Cardiac fibroblast (primary cell): Measurements from ENCODE around the gene AIG1.

ENCODE experiments used
- DNase-seq, 2 donors: peaks; one replicate each; pipeline versions ENCODE4 v3.0.0 to v3.0.0-alpha.2; 2010; ENCODE audit warnings: low read depth in 2 of 2
- H3K4me3 ChIP-seq, 2 donors: replicated peaks in 1 of 2; 1 replicate in 1 of 2; 2 replicates in 1 of 2; pipeline ENCODE4 v1.5.1; 2011; ENCODE audit warnings: low read depth in 2 of 2, low read length in 2 of 2, mild to moderate bottlenecking in 2 of 2, moderate library complexity in 1 of 2
- CTCF ChIP-seq: IDR thresholded peaks from one replicate; pipeline ENCODE4 v1.5.1; 2011; ENCODE audit warnings: low read depth, mild to moderate bottlenecking, low read length, inconsistent platforms

The AIG1 gene

GRCh38 chr6:143090314-143091044, 29.8 kb downstream of the AIG1 start:
- no peak for DNase-seq
- no peak for TF ChIP-seq CTCF
- no peak overlapping the region for H3K4me3 ChIP-seq

GRCh38 chr6:143092768-143093167, 32.1 kb downstream of the AIG1 start:
- no peak for DNase-seq
- TF ChIP-seq CTCF = no peak
- H3K4me3 ChIP-seq = no peak overlapping the region

GRCh38 chr6:143093290-143093689, 32.6 kb downstream of the AIG1 start:
- H3K4me3 ChIP-seq = no peak overlapping the region
- no peak for TF ChIP-seq CTCF
- DNase-seq = no peak

- no peak for DNase-seq
- no peak overlapping the region for H3K4me3 ChIP-seq
- no peak for TF ChIP-seq CTCF
Observed at GRCh38 chr6:143096403-143096802, 35.7 kb downstream of the AIG1 start.

GRCh38 chr6:143097224-143097795, 36.6 kb downstream of the AIG1 start:
- H3K4me3 ChIP-seq = no peak overlapping the region
- DNase-seq = no peak

GRCh38 chr6:143098054-143098671, 37.5 kb downstream of the AIG1 start:
- no peak for DNase-seq
- no peak for TF ChIP-seq CTCF
- H3K4me3 ChIP-seq = no peak overlapping the region

More at GRCh38 chr6:143097224-143097795, 36.6 kb downstream of the AIG1 start:
- TF ChIP-seq CTCF = no peak
